HEK293T (cell line): ENCODE measurements around the gene RCSD1.

Source experiments
- CTCF ChIA-PET: fragments of 350-600 bp; formaldehyde crosslinking; extraction: SDS; loops from one replicate; lab custom pipeline; 2021; ENCODE audit warnings: antibody characterized with exemption, inconsistent platforms; lab: Yijun Ruan, JAX
- POLR2A ChIA-PET: fragments of 350-600 bp; formaldehyde crosslinking; extraction: SDS; loops from one replicate; lab custom pipeline; 2020; ENCODE audit warnings: antibody characterized with exemption, inconsistent platforms; lab: Yijun Ruan, JAX
- DNase-seq: peaks from one replicate; pipeline ENCODE4 v3.0.0; 2012; ENCODE audit warnings: mixed read lengths; ENCODE audit errors: extremely low spot score
- ARNT ChIP-seq: fragments of 450-650 bp; IDR thresholded peaks from 2 replicates; pipeline ENCODE4 v1.6.1; 2017; ENCODE audit warnings: mild to moderate bottlenecking
- BHLHE40 ChIP-seq: fragments of 450-650 bp; IDR thresholded peaks from 2 replicates; pipeline ENCODE4 v1.6.1; 2016; ENCODE audit warnings: mild to moderate bottlenecking, moderate library complexity, borderline replicate concordance
- CTBP1 ChIP-seq: fragments of 450-650 bp; IDR thresholded peaks from 2 replicates; pipeline ENCODE4 v1.6.1; 2016; ENCODE audit warnings: borderline replicate concordance
- ELF4 ChIP-seq: fragments of 450-650 bp; IDR thresholded peaks from 2 replicates; pipeline ENCODE4 v1.6.1; 2017; ENCODE audit warnings: antibody characterized with exemption
- FOXA1 ChIP-seq: fragments of 450-650 bp; IDR thresholded peaks from 2 replicates; pipeline ENCODE4 v1.6.1; 2016; ENCODE audit warnings: mild to moderate bottlenecking
- FOXK2 ChIP-seq: fragments of 450-650 bp; IDR thresholded peaks from 2 replicates; pipeline ENCODE4 v1.6.1; 2016; ENCODE audit warnings: mild to moderate bottlenecking
- FOXM1 ChIP-seq: fragments of 450-650 bp; IDR thresholded peaks from 2 replicates; pipeline ENCODE4 v1.6.1; 2017; ENCODE audit warnings: mild to moderate bottlenecking, borderline replicate concordance
- HDGF ChIP-seq: fragments of 450-650 bp; IDR thresholded peaks from 2 replicates; pipeline ENCODE4 v1.6.1; 2017; ENCODE audit warnings: antibody characterized with exemption, borderline replicate concordance
- L3MBTL2 ChIP-seq: fragments of 450-650 bp; conservative IDR thresholded peaks from 2 replicates; pipeline ENCODE4 v1.6.1; 2016; ENCODE audit warnings: mild to moderate bottlenecking
- LEF1 ChIP-seq: fragments of 450-650 bp; IDR thresholded peaks from 2 replicates; pipeline ENCODE4 v1.6.1; 2017; ENCODE audit warnings: mild to moderate bottlenecking, borderline replicate concordance
- NFRKB ChIP-seq: fragments of 450-650 bp; IDR thresholded peaks from 2 replicates; pipeline ENCODE4 v1.6.1; 2016; ENCODE audit warnings: mild to moderate bottlenecking, moderate library complexity
- PKNOX1 ChIP-seq: fragments of 450-650 bp; IDR thresholded peaks from 2 replicates; pipeline ENCODE4 v1.6.1; 2016
- SP1 ChIP-seq: fragments of 450-650 bp; IDR thresholded peaks from 2 replicates; pipeline ENCODE4 v1.6.1; 2017
- SUZ12 ChIP-seq: fragments of 450-650 bp; IDR thresholded peaks from 2 replicates; pipeline ENCODE4 v1.6.1; 2016; ENCODE audit warnings: mild to moderate bottlenecking
- TARDBP ChIP-seq: fragments of 450-650 bp; IDR thresholded peaks from 2 replicates; pipeline ENCODE4 v1.6.1; 2016
- ZNF384 ChIP-seq: fragments of 450-650 bp; IDR thresholded peaks from 2 replicates; pipeline ENCODE4 v1.6.1; 2016

The RCSD1 gene

DNA sequence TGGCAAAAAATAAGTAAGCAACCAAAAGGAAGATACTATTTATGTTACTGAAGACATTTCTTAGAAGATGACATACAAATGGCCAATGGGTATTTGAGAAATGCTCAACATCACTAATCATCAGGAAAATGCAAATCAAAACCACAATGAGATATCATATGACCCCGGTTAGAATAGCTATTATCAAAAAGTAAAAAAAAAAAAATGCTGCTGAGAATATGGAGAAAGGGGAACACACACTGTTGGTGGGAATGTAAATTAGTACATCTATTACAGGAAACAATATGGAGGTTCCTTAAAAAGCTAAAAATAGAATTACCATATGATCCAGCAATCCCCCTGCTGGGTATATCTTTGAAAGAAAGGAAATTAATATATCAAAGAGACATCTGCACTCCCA is 42.2 kb upstream of the RCSD1 start:
- DNase-seq: no peak
- ChIA-PET POLR2A (interaction anchor here (1.3 kb wide), 1 partner anchor 13 kb away, joined by 3 read pairs; no protein-coding TSS in a partner anchor), CTCF (no interaction called here)
- no peak for TF ChIP-seq HDGF
- no peak for TF ChIP-seq FOXK2
- no peak for TF ChIP-seq ELF4
- TF ChIP-seq LEF1: no peak
- no peak for TF ChIP-seq FOXA1
- no peak for TF ChIP-seq FOXM1

DNA sequence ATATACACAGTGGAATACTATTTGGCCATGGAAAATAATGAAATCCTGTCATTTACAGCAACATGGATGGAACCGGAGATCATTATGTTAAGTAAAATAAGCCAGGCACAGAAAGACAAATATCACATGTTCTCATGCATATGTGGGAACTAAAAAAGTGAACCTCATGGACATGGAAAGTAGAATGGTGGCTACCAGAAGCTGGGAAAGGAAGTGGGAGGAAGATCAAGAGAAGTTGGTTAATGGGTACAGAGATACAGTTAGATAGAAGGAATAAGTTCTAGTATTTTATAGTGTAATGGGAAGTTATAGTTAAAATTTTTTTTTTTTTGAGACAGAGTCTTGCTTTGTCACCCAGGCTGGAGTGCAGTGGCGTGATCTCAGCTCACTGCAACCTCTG is 41.7 kb upstream of the RCSD1 start:
- ChIA-PET CTCF (interaction anchor here (1.0 kb wide), 1 partner anchor 33 kb away, joined by 3 read pairs; no protein-coding TSS in a partner anchor), POLR2A (interaction anchor here (0.8 kb wide), 1 partner anchor 35 kb away, joined by 3 read pairs; the partner anchor contains the start of gene CREG1)
- TF ChIP-seq CTBP1 (no peak), PKNOX1 (no peak), FOXM1 (no peak), L3MBTL2 (no peak), BHLHE40 (no peak), ARNT (no peak), FOXK2 (no peak), SP1 (no peak), TARDBP (no peak), NFRKB (no peak), LEF1 (no peak), HDGF (no peak), FOXA1 (no peak), ELF4 (no peak), SUZ12 (no peak), ZNF384 (no peak)
- DNase-seq: no peak

DNA sequence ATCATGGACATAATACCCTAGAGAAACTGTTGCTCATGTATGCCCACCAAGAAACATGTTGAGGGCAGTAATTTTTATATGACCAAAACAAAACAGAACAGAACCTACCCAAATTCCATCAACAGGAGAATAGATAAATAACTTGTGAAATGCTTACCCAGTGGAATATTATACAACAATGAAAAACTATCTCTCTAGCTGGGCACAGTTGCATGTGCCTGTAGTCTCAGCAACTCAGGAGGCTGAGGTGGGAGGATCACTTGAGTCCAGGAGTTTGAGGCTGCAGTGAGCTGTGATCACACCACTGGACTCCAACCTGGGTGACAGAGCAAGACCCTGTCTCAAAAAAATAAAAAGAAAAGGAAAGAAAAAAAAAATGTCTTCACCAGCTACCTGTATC is 37.6 kb upstream of the RCSD1 start:
- no peak for DNase-seq
- TF ChIP-seq NFRKB: no peak
- TF ChIP-seq TARDBP: no peak
- no peak for TF ChIP-seq SUZ12
- TF ChIP-seq LEF1: no peak
- no peak for TF ChIP-seq FOXA1
- TF ChIP-seq HDGF: no peak
- no peak for TF ChIP-seq ARNT
- no peak for TF ChIP-seq FOXM1
- TF ChIP-seq SP1: no peak
- no peak for TF ChIP-seq FOXK2
- TF ChIP-seq L3MBTL2: no peak
- no peak for TF ChIP-seq ELF4
- ChIA-PET POLR2A (interaction anchor here (0.5 kb wide), 1 partner anchor 29 kb away, joined by 4 read pairs; no protein-coding TSS in a partner anchor), CTCF (no interaction called here)

DNA sequence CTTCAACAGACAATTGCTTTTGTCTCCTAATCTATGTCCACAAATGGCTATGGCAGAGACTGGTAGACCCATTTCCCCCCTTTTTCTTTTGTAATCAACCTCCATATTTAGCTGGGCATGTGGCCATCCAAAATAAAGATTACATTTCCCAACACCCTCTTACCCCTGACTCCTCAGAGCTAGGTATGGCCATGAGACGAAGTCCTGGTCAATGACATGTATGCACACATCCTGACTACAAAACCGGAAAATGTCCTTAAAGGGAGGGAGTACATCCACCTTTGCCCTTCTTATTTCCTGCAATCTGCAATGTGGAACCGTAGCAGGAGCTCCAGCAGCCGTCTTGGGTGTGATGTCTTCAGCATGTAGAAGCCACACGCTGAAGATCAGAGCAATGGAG is 36.2 kb upstream of the RCSD1 start:
- ChIA-PET CTCF (interaction anchor here (1.4 kb wide), 1 partner anchor 94 kb away, joined by 4 read pairs; no protein-coding TSS in a partner anchor), POLR2A (no interaction called here)
- TF ChIP-seq HDGF (no peak), ELF4 (no peak), SUZ12 (no peak), CTBP1 (no peak), SP1 (no peak), FOXM1 (no peak), ZNF384 (no peak)
- no peak for DNase-seq

DNA sequence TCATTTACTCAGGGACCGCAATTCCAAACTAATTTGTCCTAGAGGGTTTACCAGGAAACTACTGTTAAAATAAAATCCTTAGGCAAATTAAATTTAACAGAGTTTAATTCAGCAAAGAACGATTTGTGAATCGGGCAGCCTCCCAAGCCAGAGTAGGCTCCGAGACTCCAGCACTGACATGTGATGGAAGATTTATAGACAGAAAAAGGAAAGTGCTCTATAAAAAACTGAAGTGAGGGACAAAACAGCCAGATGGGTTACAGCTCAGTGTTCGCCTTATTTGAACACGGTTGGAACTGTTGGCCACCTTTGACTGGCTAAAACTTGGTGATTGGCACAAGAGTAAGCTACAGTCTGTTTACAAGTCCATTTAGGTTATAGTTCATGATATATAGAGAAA is 35.2 kb upstream of the RCSD1 start:
- no peak for DNase-seq
- POLR2A ChIA-PET: interaction anchor here (1.1 kb wide), 1 partner anchor 37 kb away, joined by 3 read pairs; no protein-coding TSS in a partner anchor
- no peak for TF ChIP-seq CTBP1
- no peak for TF ChIP-seq TARDBP
- TF ChIP-seq LEF1: no peak
- TF ChIP-seq SUZ12: no peak
- no peak for TF ChIP-seq ELF4
- no peak for TF ChIP-seq HDGF
- no peak for TF ChIP-seq FOXK2
- TF ChIP-seq FOXA1: no peak
- TF ChIP-seq PKNOX1: peak; percentile 88
- CTCF ChIA-PET: interaction anchor here (0.5 to 1.4 kb wide), 2 partner anchors 93 to 151 kb away, joined by 3 to 4 read pairs; no protein-coding TSS in a partner anchor

DNA sequence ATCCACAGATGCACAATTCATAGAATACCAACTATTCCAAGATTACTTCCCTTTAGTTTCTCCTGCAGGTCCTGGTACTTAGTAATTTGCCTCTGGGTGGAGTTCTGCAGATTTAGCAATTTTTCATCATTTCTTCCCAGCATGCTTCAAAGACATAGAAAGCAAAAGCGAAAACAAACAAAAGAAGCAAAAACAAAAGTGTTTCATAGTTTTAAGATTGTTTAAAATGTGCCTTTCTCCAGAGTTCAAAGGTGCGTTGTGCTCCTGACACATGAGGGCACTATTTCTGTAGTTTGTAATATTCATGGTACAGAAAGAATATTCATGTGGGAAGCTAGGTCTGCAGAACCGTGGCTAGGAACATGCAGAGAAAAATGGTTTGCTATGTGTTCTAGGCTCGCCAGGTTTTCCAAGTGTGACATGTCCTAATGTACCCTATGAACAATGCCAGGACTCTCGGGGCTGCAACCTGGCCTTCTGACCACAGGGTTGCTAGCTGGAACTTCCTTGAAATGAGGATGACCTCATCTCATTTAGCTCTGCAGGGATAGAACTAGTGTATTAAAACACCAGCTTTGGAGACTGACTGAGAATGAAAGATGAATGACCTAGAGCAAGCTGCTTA is 30.0 kb upstream of the RCSD1 start:
- POLR2A ChIA-PET: interaction anchor here (1.0 to 1.1 kb wide), 2 partner anchors 13 to 36 kb away, joined by 3 read pairs; no protein-coding TSS in a partner anchor
- no peak for DNase-seq
- CTCF ChIA-PET: interaction anchor here (0.6 to 2.2 kb wide), 5 partner anchors 17 to 88 kb away, joined by 3 to 21 read pairs (median 3); no protein-coding TSS in a partner anchor

More for the DNA sequence above, 30.0 kb upstream of the RCSD1 start:
- TF ChIP-seq ARNT (no peak), PKNOX1 (no peak), HDGF (no peak), ELF4 (no peak), NFRKB (no peak), FOXA1 (no peak), FOXM1 (no peak)
